ENCODE measurements around the gene OR4F15. TPM values are rescaled to one million over a fixed set of nuclear protein-coding genes. Genes with fewer than 3 reads are reported as not detected.

The OR4F15 gene
- total RNA-seq, 1 experiment from 2014 or later: not detected

- Mint-ChIP-seq H3K27me3 (ENCODE audit: insufficient read depth, unreplicated experiment) (peaks cover 17% of the 10 kb centered on the region), H3K36me3 (ENCODE audit: insufficient read depth, unreplicated experiment) (no peaks in the 10 kb centered on the region), H3K27ac (ENCODE audit: unreplicated experiment) (no peak overlapping the region), H3K4me1 (ENCODE audit: low read depth, unreplicated experiment) (no peaks in the 10 kb centered on the region), H3K4me3 (ENCODE audit: unreplicated experiment) (no peak overlapping the region), H3K9me3 (ENCODE audit: unreplicated experiment) (peaks cover 9% of the 10 kb centered on the region)
- no peaks in the 10 kb centered on the region for H3K4me1 ChIP-seq
- TF ChIP-seq CTCF (IDR thresholded peaks at IDR 0.05; ENCODE audit: insufficient read depth in 1 of 2, low read depth in 1 of 2, low read length in 1 of 2, severe bottlenecking in 1 of 2, unreplicated experiment in 1 of 2): no peak
- no peaks in the 10 kb centered on the region for H3K27me3 ChIP-seq (replicated peaks; ENCODE audit: control insufficient read depth, insufficient read depth, low read length)
- H3K4me3 ChIP-seq (ENCODE audit: low read depth, low read length): no peak overlapping the region
- CTCF ChIA-PET: no interaction called here
- DNase-seq: no peak
- no peaks in the 10 kb centered on the region for H3K9me3 ChIP-seq
- BruUV-seq (replicated peaks): no TSS peak
- H3K36me3 ChIP-seq (ENCODE audit: control insufficient read depth, insufficient read depth, low read length): no peaks in the 10 kb centered on the region
- intact Hi-C loops (cut with micrococcal nuclease; ENCODE audit: unreplicated experiment): no loop called here
- POLR2A ChIA-PET: no interaction called here
Observed at GRCh38 chr15:101827257-101827656, 15.3 kb downstream of the OR4F15 start.

DNA sequence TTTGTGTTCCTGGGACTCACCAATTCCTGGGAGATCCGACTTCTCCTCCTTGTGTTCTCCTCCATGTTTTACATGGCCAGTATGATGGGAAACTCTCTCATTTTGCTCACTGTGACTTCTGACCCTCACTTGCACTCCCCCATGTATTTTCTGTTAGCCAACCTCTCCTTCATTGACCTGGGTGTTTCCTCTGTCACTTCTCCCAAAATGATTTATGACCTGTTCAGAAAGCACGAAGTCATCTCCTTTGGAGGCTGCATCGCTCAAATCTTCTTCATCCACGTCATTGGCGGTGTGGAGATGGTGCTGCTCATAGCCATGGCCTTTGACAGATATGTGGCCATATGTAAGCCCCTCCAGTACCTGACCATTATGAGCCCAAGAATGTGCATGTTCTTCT, 16.8 kb downstream of the OR4F15 start:
- Histone ChIP-seq H3K4me3 (ENCODE audit: low read depth, low read length) (no peak overlapping the region), H3K36me3 (ENCODE audit: control insufficient read depth, insufficient read depth, low read length) (no peaks in the 10 kb centered on the region), H3K27me3 (replicated peaks; ENCODE audit: control insufficient read depth, insufficient read depth, low read length) (no peaks in the 10 kb centered on the region), H3K4me1 (no peaks in the 10 kb centered on the region), H3K9me3 (no peaks in the 10 kb centered on the region)
- ChIA-PET CTCF (no interaction called here), POLR2A (no interaction called here)
- no TSS peak for BruUV-seq (replicated peaks)
- TF ChIP-seq CTCF (IDR thresholded peaks at IDR 0.05; ENCODE audit: insufficient read depth in 1 of 2, low read depth in 1 of 2, low read length in 1 of 2, severe bottlenecking in 1 of 2, unreplicated experiment in 1 of 2): no peak
- H3K27ac Mint-ChIP-seq (ENCODE audit: unreplicated experiment): no peak overlapping the region
- DNase-seq: no peak
- H3K9me3 Mint-ChIP-seq (ENCODE audit: unreplicated experiment): peaks cover 9% of the 10 kb centered on the region
- H3K36me3 Mint-ChIP-seq (ENCODE audit: insufficient read depth, unreplicated experiment): no peaks in the 10 kb centered on the region
- peaks cover 17% of the 10 kb centered on the region for H3K27me3 Mint-ChIP-seq (ENCODE audit: insufficient read depth, unreplicated experiment)
- no peak overlapping the region for H3K4me3 Mint-ChIP-seq (ENCODE audit: unreplicated experiment)
- intact Hi-C loops (cut with micrococcal nuclease; ENCODE audit: unreplicated experiment): no loop called here
- no peaks in the 10 kb centered on the region for H3K4me1 Mint-ChIP-seq (ENCODE audit: low read depth, unreplicated experiment)

DNA sequence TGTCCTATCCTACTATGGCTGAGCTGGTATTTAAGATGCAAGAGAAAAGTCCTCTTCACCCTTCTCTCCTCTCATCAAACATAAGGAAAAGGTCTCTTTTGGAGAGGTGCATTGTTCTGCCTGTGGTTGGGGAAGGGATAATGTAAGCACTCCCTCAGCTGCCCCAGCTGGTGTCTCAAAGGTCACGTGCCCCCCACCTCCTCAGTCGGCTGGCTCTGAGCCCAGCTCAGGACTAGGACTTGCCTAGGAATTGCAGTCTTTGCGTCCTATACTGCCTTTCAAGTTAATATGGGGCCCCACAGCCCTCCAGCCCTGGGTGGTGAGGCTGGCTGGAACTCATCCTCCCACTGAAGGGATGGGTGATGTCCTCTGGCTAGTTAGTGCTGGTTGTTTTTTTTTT, 29.7 kb downstream of the OR4F15 start:
- no TSS peak for BruUV-seq (replicated peaks)
- Histone ChIP-seq H3K9me3 (no peaks in the 10 kb centered on the region), H3K4me3 (ENCODE audit: low read depth, low read length) (no peak overlapping the region), H3K27me3 (replicated peaks; ENCODE audit: control insufficient read depth, insufficient read depth, low read length) (no peaks in the 10 kb centered on the region), H3K4me1 (no peaks in the 10 kb centered on the region), H3K36me3 (ENCODE audit: control insufficient read depth, insufficient read depth, low read length) (no peaks in the 10 kb centered on the region)
- intact Hi-C loops (cut with micrococcal nuclease; ENCODE audit: unreplicated experiment): no loop called here
- TF ChIP-seq CTCF (IDR thresholded peaks at IDR 0.05; ENCODE audit: insufficient read depth in 1 of 2, low read depth in 1 of 2, low read length in 1 of 2, severe bottlenecking in 1 of 2, unreplicated experiment in 1 of 2): no peak
- Mint-ChIP-seq H3K27me3 (ENCODE audit: insufficient read depth, unreplicated experiment) (peaks cover 12% of the 10 kb centered on the region), H3K27ac (ENCODE audit: unreplicated experiment) (no peak overlapping the region), H3K4me1 (ENCODE audit: low read depth, unreplicated experiment) (no peaks in the 10 kb centered on the region), H3K9me3 (ENCODE audit: unreplicated experiment) (no peaks in the 10 kb centered on the region), H3K4me3 (ENCODE audit: unreplicated experiment) (no peak overlapping the region), H3K36me3 (ENCODE audit: insufficient read depth, unreplicated experiment) (no peaks in the 10 kb centered on the region)
- CTCF ChIA-PET: no interaction called here
- POLR2A ChIA-PET: no interaction called here
- no peak for DNase-seq

All from Caco-2 (cell line).